HG03378 (cell line): ENCODE results near the gene FER1L5.

Experiments used
- ATAC-seq: cut with Tn5 transposase; IDR thresholded peaks from one replicate; pipeline ENCODE4 v1.9.1; 2021; ENCODE audit warnings: mild to moderate bottlenecking, moderate library complexity; ENCODE audit not compliant: unreplicated experiment

The FER1L5 gene

GRCh38 chr2:96679848-96680247 is 37.3 kb downstream of the FER1L5 start:
- ATAC-seq = no peak

DNA sequence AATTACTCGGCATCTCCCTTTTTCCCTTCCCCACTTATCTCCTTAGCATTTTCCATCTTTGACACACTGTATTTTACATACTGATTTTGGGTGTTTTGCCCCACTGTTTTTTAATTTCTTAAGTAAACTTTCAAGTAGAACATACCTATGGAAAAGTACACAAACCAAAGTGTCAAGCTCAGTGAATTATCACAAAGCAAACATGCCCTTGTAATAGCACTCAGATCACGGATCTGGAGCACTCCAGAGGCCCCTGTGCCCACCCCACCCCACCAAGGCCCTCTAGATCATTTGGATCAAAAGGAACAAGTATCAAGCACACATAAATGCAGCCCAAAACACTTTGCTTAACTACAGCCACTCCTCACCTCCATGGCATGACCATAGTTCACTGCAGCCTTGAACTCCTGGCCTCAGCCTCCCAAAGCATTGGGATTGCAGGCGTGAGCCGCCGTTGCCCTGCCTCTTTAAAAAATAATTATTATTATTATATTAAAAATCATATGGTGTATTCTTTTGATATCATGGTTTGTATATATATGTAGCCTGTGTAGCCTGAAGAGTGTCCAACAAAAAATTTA is 38.1 kb downstream of the FER1L5 start:
- ATAC-seq = no peak

- no peak for ATAC-seq
Observed at GRCh38 chr2:96681540-96681939, 39.0 kb downstream of the FER1L5 start.

GRCh38 chr2:96683307-96683706 is 40.7 kb downstream of the FER1L5 start:
- no peak for ATAC-seq

DNA sequence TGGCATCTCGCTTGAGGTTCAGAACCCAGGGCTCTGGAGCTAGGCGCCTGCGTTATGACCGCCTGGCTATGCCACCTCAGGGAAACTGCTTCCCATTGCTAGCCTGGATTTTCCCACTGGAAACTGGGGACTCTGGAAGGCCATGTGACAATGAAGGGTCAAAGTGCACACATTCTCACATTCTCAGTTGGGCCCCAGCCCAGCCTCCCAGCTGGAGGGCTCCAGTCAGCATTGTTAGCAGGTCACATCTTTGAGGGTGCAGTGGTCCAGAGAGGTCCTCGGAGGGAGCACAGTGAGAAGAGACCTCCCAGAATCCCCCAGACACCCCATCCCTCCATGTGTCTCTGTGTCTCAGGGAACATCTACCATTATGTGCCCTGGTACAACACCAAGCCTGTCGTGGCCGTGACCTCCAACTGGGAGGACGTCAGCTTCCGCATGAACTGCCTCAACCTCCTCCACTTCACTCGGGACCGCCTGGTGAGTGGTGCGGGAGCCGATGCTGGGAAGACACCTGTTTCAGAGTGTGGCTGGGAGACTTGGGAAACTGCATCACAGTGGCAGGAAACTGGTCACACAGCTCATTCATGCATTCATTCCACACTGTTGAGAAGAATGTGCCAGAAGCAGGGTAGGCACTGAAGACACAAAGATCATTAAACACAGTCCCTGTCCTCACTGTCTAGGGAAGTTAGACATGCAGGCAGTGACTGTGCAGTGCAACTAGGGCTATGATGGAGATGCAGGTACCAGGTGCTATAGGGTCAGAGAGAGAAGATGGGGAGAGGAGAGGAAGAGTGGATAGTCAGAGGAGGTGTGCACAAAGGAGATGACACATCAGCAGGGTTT is 41.6 kb downstream of the FER1L5 start:
- ATAC-seq = no peak

DNA sequence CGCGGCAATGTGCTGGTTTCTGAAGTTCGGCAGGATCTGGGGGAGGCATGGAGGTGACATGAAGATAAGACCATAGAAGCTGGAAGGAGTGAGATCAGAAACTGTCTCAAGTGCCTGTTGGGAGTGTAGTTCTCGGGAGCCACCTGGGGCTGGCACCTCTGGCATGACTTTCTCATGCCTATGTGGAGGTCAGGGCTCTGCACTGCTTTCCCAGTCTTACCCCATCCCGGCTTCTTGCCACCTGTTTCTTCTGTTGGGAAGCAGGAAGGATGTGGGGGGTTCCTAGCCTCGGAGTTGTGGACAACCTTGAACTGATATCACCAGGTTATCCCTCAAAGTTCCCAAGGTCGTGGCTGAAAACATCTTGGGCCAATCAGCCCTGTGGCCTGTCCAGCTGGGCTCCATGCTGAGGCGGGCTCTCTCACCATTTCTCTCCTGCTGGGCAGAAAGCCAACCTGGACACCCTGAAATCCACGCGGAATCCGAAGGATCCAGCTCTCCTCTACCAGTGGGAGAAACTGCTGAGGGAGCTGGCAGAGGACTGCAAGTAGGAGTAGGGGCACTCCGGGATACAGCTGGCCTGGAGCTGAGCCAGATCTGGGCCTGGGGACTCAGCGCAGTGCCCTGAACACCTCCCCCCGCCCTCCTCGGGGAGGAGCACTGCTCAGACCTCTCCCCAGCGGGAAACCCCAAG is 42.5 kb downstream of the FER1L5 start:
- no peak for ATAC-seq

DNA sequence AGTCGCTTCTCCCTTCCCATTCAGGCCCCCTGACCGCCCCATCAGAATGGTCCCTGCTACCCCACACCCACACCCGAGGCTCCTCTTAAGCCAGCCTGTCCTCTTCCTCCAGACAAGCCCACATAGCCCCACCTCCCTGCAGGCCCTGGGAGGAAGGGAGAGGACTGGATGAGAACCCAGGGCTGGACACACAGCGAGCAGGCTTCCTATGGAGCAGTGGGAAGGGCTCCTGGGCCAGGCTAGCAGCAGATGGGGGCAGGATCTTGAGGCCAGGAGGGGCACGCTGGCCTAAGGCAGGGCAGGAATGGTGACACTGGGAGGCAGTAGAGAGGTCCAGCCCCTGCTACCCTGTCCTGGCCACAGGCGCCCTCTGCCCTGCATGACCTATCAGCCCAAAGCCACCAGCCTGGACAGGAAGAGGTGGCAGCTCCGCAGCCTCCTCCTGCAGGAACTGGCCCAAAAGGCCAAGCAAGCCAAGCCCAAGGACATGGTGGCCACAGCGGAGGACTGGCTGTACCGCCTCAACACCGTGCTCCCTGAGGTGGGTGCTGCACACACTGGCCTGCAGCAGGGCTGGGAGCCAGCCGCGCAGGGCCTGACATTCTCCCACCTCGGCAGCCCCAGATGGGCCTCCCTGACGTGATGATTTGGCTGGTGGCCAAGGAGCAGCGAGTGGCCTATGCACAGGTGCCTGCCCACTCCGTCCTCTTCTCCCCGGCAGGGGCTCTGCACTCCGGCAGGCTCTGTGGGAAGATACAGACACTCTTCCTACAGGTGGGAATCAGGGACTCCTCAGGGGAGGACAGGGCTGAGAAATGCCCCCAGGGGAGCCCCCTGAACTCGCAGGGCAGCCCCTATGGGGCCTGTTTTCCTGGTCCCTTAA is 43.3 kb downstream of the FER1L5 start:
- ATAC-seq = no peak

GRCh38 chr2:96687266-96687665 is 44.7 kb downstream of the FER1L5 start:
- ATAC-seq = no peak

- no peak for ATAC-seq
Observed at GRCh38 chr2:96687711-96688640, 45.4 kb downstream of the FER1L5 start.

DNA sequence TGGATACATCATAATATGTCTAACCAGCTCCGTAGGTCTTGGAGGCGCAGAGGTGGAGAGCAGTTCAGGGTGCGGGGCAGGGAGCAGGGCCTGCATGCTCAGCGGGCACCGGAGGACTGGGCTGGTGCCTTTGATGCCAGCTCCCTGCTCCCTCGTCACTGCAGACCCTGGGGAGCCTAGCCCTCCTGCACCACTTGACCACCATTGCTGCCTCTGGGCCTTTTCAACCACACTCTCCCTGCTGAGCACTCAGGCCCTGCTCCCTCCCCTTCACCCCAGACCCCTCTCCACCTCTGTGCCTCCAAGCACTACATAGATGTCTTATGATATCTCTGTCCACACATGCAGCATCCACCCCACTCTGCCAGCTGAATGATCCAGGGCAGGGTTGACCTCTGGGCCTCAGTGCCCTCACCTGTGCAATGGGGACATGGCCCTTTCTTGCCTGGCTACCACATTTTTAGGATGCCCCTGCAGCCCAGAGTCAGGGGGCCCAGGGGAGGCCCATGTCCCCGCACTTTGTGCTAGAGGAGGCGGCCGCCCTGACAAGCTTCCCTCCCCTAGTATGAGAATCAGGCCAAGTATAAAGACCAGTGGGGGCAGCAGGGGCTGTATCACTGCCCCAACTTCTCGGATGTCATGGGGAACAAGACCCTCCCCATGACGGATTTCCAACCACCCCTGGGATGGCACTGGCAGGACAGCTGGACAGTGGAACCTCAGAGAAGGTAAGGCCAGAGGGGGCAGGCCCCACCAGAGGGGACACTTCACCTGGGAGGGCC is 46.3 kb downstream of the FER1L5 start:
- ATAC-seq = no peak

DNA sequence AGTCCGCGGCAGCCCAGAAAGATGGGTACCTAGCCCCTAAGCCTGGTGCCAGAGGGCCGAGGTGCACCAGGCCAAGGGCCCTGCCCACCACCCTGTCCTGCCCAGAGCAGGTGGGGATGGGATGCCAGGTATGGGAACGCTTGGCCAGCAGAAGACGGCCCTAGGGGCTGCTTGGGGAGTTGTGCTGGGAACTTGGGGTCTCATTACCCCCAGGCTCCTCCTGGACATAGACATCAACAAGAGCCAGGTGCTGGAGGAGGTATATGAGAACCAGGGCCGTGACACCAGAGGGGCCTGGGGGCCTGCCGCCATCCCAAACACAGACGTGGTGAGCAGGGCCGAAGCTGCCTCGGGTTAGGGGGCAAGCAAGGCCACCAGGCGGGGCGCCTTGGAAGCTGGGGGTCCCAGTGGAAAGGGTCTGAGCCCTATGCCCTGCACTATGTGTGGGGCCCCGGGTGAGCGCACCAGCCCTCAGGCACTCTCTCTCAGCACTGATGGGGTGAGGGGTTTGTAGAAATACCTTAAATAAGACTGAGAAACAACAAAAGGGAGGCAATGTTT is 46.9 kb downstream of the FER1L5 start:
- ATAC-seq = no peak

GRCh38 chr2:96690306-96691021 is 47.9 kb downstream of the FER1L5 start:
- no peak for ATAC-seq

DNA sequence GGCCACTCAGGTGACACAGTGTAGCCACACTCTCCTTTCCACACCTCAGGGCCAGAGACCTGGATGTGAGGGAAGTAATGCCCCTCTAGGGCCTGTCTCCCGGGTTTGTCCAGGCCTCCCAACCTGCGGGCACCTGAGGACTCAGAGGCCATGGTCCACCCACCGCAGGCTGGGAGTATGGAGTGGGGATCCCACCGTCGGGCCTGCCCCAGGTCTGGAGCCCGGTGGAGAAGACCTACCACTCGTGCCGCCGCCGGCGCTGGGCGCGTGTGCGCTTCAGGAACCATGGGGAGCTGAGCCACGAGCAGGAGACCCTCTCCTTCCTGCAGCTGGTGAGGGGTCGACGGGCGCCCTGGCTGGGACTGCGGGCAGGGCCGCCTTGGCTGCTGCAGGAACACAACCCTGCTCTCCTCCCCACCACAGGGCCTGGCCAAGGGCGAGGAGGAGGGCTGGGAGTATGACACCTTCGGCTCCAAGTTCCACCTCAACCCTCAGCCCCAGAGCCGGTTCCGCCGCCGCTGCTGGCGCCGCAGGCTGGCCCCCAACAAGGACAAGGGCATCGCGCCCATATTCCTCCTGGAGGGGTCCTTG is 48.6 kb downstream of the FER1L5 start:
- ATAC-seq = no peak

- ATAC-seq = no peak
Observed at GRCh38 chr2:96692094-96692971, 49.8 kb downstream of the FER1L5 start.

DNA sequence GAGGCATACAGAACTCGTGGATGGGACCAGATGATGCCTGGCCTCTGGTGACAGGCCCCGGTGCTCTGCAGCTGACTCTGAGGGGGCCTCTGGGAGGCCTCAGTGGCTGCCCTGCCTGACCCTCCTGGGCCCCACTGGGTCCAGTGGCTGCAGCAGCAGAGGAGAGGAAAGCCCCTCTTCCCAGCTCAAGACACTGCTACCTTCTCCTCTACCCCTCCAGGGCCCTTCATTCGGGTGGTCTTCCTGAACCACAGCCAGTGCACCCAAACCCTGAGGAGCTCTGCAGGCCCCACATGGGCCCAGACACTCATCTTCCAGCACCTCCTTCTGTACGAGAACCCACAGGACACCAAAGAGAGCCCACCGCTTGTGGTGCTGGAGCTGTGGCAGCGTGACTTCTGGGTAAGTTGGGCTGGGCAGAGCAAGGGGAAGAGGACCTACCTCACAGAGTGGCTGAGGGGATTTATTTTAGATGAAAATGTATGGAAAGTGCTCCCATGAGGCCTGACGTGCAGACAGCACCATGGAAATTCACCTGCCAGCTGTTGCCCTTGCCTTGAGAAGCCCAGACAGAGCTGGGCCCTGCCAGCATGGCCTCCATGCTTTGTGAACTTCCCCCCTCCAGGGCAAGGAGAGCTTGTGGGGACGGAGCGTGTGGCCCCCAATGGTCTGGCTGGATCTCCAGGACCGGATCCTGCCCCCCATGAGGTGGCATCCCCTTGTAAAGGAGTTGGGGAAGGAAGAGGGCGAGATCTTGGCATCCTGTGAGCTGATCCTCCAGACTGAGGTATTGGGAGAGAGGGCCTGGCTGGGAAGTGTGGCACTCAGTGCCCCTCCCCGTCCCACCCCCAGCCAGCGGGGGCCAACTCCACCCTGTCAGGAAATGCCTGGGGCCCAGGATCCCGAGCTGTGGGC is 51.0 kb downstream of the FER1L5 start:
- ATAC-seq = no peak

DNA sequence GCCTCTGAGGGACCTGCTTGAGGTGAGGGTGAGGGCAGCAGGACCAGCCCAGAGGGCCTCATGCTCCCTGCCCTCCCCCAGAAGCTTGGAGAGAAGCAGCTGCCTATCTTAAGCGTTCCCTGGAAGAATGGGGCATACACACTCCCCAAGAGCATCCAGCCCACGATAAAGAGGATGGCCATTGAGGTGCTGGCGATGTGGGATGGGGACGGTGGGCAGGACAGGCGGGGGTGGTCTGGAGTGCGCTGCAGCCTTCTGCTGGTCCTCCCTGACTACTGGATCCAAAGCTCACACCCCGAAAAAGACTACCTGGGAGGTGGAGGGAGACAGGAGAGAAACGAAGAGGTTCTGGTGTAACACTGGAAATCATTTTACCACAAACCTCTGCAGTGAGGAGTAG is 51.7 kb downstream of the FER1L5 start:
- ATAC-seq = no peak
